ENCODE data around the gene NAA80. TPM values are rescaled to one million over a fixed set of nuclear protein-coding genes. Genes with fewer than 3 reads are reported as not detected.
A peak's percentile ranks its signal among the peaks of the same experiment; 100 is the strongest.

Gene NAA80
- total and polyA plus RNA-seq, 2 of the 13 experiments (the other 11 are each of a cell fraction or from before 2014, with no cell fraction given), result 3.4 to 8.7 TPM

GRCh38 chr3:50299929-50300680 lies 900 bp upstream of the NAA80 start:
- CTCF ChIA-PET (ENCODE audit: low intra/inter-chr PET ratio, low total read pairs), result interaction anchor here (1.5 kb wide), 1 partner anchor 21 kb away, joined by 3 read pairs; no protein-coding TSS in a partner anchor
- no peak for TF ChIP-seq FLYWCH1 (CRISPR knock-in tag; IDR thresholded peaks at IDR 0.05)
- TF ChIP-seq ZNF564 (CRISPR knock-in tag; IDR thresholded peaks at IDR 0.05), result no peak
- no peak for TF ChIP-seq GATAD2A (CRISPR knock-in tag; IDR thresholded peaks at IDR 0.05)
- no peak for TF ChIP-seq FOSL2 (CRISPR knock-in tag; IDR thresholded peaks at IDR 0.05)
- TF ChIP-seq DDIT3 (CRISPR knock-in tag; IDR thresholded peaks at IDR 0.05), result no peak
- TF ChIP-seq ZNF549 (CRISPR knock-in tag; IDR thresholded peaks at IDR 0.05), result no peak
- TF ChIP-seq ZNF747 (CRISPR knock-in tag; IDR thresholded peaks at IDR 0.05; ENCODE audit: borderline replicate concordance), result no peak
- TF ChIP-seq GATAD1 (CRISPR knock-in tag; IDR thresholded peaks at IDR 0.05), result no peak
- TF ChIP-seq ZNF709 (CRISPR knock-in tag; IDR thresholded peaks at IDR 0.05), result 0 out of 2 replicates have a peak, but pooled peaks have one; percentile 48
- peak; percentile 47; the same call in 1 of the 2 replicates for TF ChIP-seq ZNF768 (CRISPR knock-in tag; IDR thresholded peaks at IDR 0.05)
- no peak for TF ChIP-seq ZNF609 (CRISPR knock-in tag; IDR thresholded peaks at IDR 0.05; ENCODE audit: borderline replicate concordance)
- no peak for TF ChIP-seq NPAS2 (CRISPR knock-in tag; IDR thresholded peaks at IDR 0.05; ENCODE audit: borderline replicate concordance)
- TF ChIP-seq ZNF670 (CRISPR knock-in tag; IDR thresholded peaks at IDR 0.05; ENCODE audit: borderline replicate concordance), result no peak
- TF ChIP-seq RFX5 (IDR thresholded peaks at IDR 0.05; ENCODE audit: low read depth, low read length), result no peak
- TF ChIP-seq NFATC3 (CRISPR knock-in tag; IDR thresholded peaks at IDR 0.05), result no peak
- no peak for TF ChIP-seq ZNF18 (CRISPR knock-in tag; IDR thresholded peaks at IDR 0.05; ENCODE audit: insufficient replicate concordance)
- no peak for TF ChIP-seq FOXA3 (CRISPR knock-in tag; IDR thresholded peaks at IDR 0.05)
- no peak for TF ChIP-seq SIN3A (IDR thresholded peaks at IDR 0.05; ENCODE audit: borderline replicate concordance, low read depth, low read length)
- no peak for TF ChIP-seq MTF2 (CRISPR knock-in tag; IDR thresholded peaks at IDR 0.05; ENCODE audit: borderline replicate concordance)

More at GRCh38 chr3:50299929-50300680, 900 bp upstream of the NAA80 start:
- Histone ChIP-seq H3K4me2 (ENCODE audit: low read depth, low read length) (peak overlapping the region; percentile 86), H3K4me1 (ENCODE audit: insufficient read depth, low read length) (peaks cover 61% of the 10 kb centered on the region), H4K20me1 (ENCODE audit: insufficient read depth, low read length) (peaks cover 11% of the 10 kb centered on the region), H3K27ac (ENCODE audit: extremely low read length, insufficient read depth, low read length) (peak overlapping the region; percentile 87), H3K9ac (ENCODE audit: insufficient read depth, low read depth, low read length) (peak overlapping the region; percentile 63), H3K4me3 (replicated peaks in 1 of 3; ENCODE audit: insufficient read depth in 1 of 3, low read depth in 2 of 3, low read length in 3 of 3) (peak overlapping the region; percentile 48 to 53 (median 50)), H2AFZ (ENCODE audit: low read length) (no peak overlapping the region), H3K9me3 (ENCODE audit: low read length) (no peaks in the 10 kb centered on the region), H3K36me3 (replicated peaks in 1 of 2; ENCODE audit: control insufficient read depth in 1 of 2, insufficient read depth in 2 of 2, low read length in 2 of 2) (peaks cover 1 to 3% of the 10 kb centered on the region in 2 experiments; a peak in 2 of 5 replicates), H3K79me2 (ENCODE audit: insufficient read depth, low read length) (peaks cover 36% of the 10 kb centered on the region), H3K27me3 (ENCODE audit: control insufficient read depth in 1 of 2, insufficient read depth in 2 of 2, low read length in 2 of 2) (no peaks in the 10 kb centered on the region; a peak in 1 of 5 replicates)
- FAIRE-seq (no peak), ATAC-seq (no peak), DNase-seq (ENCODE audit: low spot score) (no peak)
- in situ Hi-C loops (cut with HindIII; ENCODE audit: extremely low pct_ligation_motif_present, low pct_unique_long_range_greater_than_20kb), result no loop called here
- 66% methylated on average over 11 of the region's 12 CpGs for WGBS (ENCODE audit: low lambda C conversion rate)
- intact Hi-C loops (cut with micrococcal nuclease; ENCODE audit: unreplicated experiment), result loop anchor here (1.0 to 5.0 kb wide), 2 partner anchors 21 to 38 kb away; no protein-coding TSS in a partner anchor
- POLR2A ChIA-PET, result interaction anchor here (0.5 to 7.9 kb wide), 26 partner anchors 7 to 105 kb away, joined by 3 to 222 read pairs (median 6); partner anchors contain the start of genes CYB561D2, GNAI2, HYAL2 and IFRD2
- TSS peak; percentile 92 for BruUV-seq (replicated peaks)
